ENCODE results near the gene TCIRG1.

Gene TCIRG1

GRCh38 chr11:68017980-68018729, 20.7 kb upstream of the TCIRG1 start:
- Histone ChIP-seq H3K36me3 (ENCODE audit: low read depth) (no peaks in the 10 kb centered on the region), H3K4me1 (ENCODE audit: insufficient read depth, poor library complexity, severe bottlenecking) (peaks cover 19% of the 10 kb centered on the region), H3K27me3 (ENCODE audit: insufficient read depth, poor library complexity, severe bottlenecking) (no peaks in the 10 kb centered on the region), H3K9me3 (ENCODE audit: severe bottlenecking) (no peaks in the 10 kb centered on the region), H3K27ac (ENCODE audit: poor library complexity, severe bottlenecking) (peak overlapping the region; percentile 94), H3K4me3 (ENCODE audit: severe bottlenecking) (no peak overlapping the region)
- no peak for ATAC-seq (ENCODE audit: low read depth)
- no peak for TF ChIP-seq CTCF (IDR thresholded peaks at IDR 0.05; ENCODE audit: poor library complexity, severe bottlenecking)
- no peak for DNase-seq (ENCODE audit: low spot score)

GRCh38 chr11:68018730-68019190, 20.1 kb upstream of the TCIRG1 start:
- no peak for DNase-seq (ENCODE audit: low spot score)
- no peak for TF ChIP-seq CTCF (IDR thresholded peaks at IDR 0.05; ENCODE audit: poor library complexity, severe bottlenecking)
- Histone ChIP-seq H3K4me1 (ENCODE audit: insufficient read depth, poor library complexity, severe bottlenecking) (peaks cover 14% of the 10 kb centered on the region), H3K4me3 (ENCODE audit: severe bottlenecking) (no peak overlapping the region), H3K27ac (ENCODE audit: poor library complexity, severe bottlenecking) (no peak overlapping the region), H3K27me3 (ENCODE audit: insufficient read depth, poor library complexity, severe bottlenecking) (no peaks in the 10 kb centered on the region), H3K9me3 (ENCODE audit: severe bottlenecking) (no peaks in the 10 kb centered on the region), H3K36me3 (ENCODE audit: low read depth) (no peaks in the 10 kb centered on the region)
- no peak for ATAC-seq (ENCODE audit: low read depth)

- TF ChIP-seq CTCF (IDR thresholded peaks at IDR 0.05; ENCODE audit: poor library complexity, severe bottlenecking), result no peak
- no peak overlapping the region for H3K27ac ChIP-seq (ENCODE audit: poor library complexity, severe bottlenecking)
- peaks cover 9% of the 10 kb centered on the region for H3K4me1 ChIP-seq (ENCODE audit: insufficient read depth, poor library complexity, severe bottlenecking)
- peaks cover 2% of the 10 kb centered on the region; the same call in 1 of the 2 replicates for H3K36me3 ChIP-seq (ENCODE audit: low read depth)
- H3K4me3 ChIP-seq (ENCODE audit: severe bottlenecking), result no peak overlapping the region
- H3K27me3 ChIP-seq (ENCODE audit: insufficient read depth, poor library complexity, severe bottlenecking), result no peaks in the 10 kb centered on the region
- DNase-seq (ENCODE audit: low spot score) (no peak), ATAC-seq (ENCODE audit: low read depth) (no peak)
- peaks cover 2% of the 10 kb centered on the region for H3K9me3 ChIP-seq (ENCODE audit: severe bottlenecking)
Observed at GRCh38 chr11:68019486-68019885, 19.3 kb upstream of the TCIRG1 start.

GRCh38 chr11:68020575-68020974, 18.2 kb upstream of the TCIRG1 start:
- ATAC-seq (ENCODE audit: low read depth), result peak; percentile 53
- no peak overlapping the region for H3K27ac ChIP-seq (ENCODE audit: poor library complexity, severe bottlenecking)
- DNase-seq (ENCODE audit: low spot score), result no peak
- TF ChIP-seq CTCF (IDR thresholded peaks at IDR 0.05; ENCODE audit: poor library complexity, severe bottlenecking), result peak; percentile 40
- no peak overlapping the region for H3K4me3 ChIP-seq (ENCODE audit: severe bottlenecking)
- H3K36me3 ChIP-seq (ENCODE audit: low read depth), result peaks cover 9% of the 10 kb centered on the region; the same call in 1 of the 2 replicates
- peaks cover 6% of the 10 kb centered on the region for H3K4me1 ChIP-seq (ENCODE audit: insufficient read depth, poor library complexity, severe bottlenecking)
- peaks cover 2% of the 10 kb centered on the region for H3K9me3 ChIP-seq (ENCODE audit: severe bottlenecking)
- H3K27me3 ChIP-seq (ENCODE audit: insufficient read depth, poor library complexity, severe bottlenecking), result no peaks in the 10 kb centered on the region
